Left ventricle myocardium superior (tissue), 1 donor: ENCODE measurements around the gene TXNDC2. TPM values are rescaled to one million over a fixed set of nuclear protein-coding genes. Genes with fewer than 3 reads are reported as not detected.

Experiments
- ATAC-seq: fragments of 200-7000 bp; cut with Tn5 transposase; one replicate; pipeline ENCODE4 v1.9.1; 2020; ENCODE audit warnings: mild to moderate bottlenecking, moderate library complexity
- DNase-seq: peaks from one replicate; pipeline ENCODE4 v3.0.0-alpha.2; 2020
- intact Hi-C: fragments of 100-400 bp; cut with micrococcal nuclease; formaldehyde crosslinking; loops from one replicate; pipeline ENCODE4 v1.11.0; 2022
- long read RNA-seq: library from polyadenylated mRNA; unstranded; transcript quantifications from one replicate; pipeline ENCODE4 v2.0.0, GENCODE V29; 2021
- total RNA-seq: library from RNA; stranded (reverse); fragmentation: NEBNext Ultra II Directional; extraction: Animal tissue kit (Norgen Biotek cat#: 25700); gene quantifications from one replicate; pipeline ENCODE4 v1.2.1, GENCODE V29; 2021
- donor health status: DM: no; HTN: yes; CAD: no; lungs with severe emphysema.

TXNDC2 gene
- total RNA-seq: not detected
- long read RNA-seq: 0 reads

GRCh38 chr18:9885170-9886004, at the start of gene TXNDC2:
Gene TXNDC2, plus strand, starts transcription at chr18:9885973. Its CDS starts 708 bp downstream, at chr18:9886681.
- DNase-seq: no peak
- intact Hi-C loops: no loop called here
- no peak for ATAC-seq

GRCh38 chr18:9838144-9838877, 47.5 kb upstream of the TXNDC2 start:
- ATAC-seq: peak; percentile 92
- DNase-seq: peak; percentile 58
- intact Hi-C loops: no loop called here

DNA sequence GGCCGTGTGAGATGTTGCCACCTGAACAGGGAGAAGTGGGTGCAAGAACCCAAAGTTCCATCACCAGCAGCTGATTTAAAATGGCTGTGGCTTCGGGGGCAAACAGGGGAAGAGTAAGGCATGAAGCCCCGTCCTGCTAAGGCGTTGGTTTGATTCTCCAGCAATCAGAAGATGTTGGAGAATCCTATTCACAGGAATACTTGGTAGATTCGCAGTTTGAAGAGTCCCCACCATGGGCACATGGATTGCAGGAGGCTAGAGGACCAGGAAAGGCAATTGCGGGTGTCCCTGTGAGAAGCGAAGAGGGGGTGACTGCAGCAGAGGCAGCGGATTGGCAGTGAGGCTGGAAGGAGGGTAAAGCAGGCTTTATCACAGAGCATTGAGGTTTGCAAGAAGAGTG, 46.6 kb upstream of the TXNDC2 start:
- DNase-seq (no peak), ATAC-seq (no peak)
- intact Hi-C loops: no loop called here

DNA sequence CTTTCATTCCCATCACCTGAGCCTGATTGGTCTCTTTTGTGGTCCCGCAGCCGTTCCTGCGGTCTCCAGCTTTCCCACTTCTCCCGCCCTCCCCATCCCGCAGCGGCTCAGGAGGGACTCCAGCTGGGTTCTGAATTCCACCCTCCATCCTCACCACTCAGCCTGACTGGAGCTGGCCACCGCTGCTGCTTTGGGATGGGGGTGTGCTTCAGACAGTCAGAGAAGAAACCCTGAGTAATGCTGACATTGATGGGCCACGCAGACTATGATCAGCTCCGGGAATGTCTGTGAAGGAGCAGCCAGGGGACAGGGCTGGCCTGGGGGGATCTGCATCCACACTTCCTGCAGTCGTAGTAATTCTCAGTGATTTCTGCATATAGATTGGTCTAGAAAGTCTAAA, 45.9 kb upstream of the TXNDC2 start:
- DNase-seq (peak; percentile 16), ATAC-seq (no peak)
- intact Hi-C loops: no loop called here

GRCh38 chr18:9841752-9842151, 44.0 kb upstream of the TXNDC2 start:
- DNase-seq: no peak
- intact Hi-C loops: no loop called here
- ATAC-seq: no peak

- DNase-seq (no peak), ATAC-seq (no peak)
- intact Hi-C loops: no loop called here
Observed at GRCh38 chr18:9842448-9842847, 43.3 kb upstream of the TXNDC2 start.

GRCh38 chr18:9845256-9845655, 40.5 kb upstream of the TXNDC2 start:
- intact Hi-C loops: no loop called here
- DNase-seq (no peak), ATAC-seq (no peak)

GRCh38 chr18:9846162-9846925, 39.4 kb upstream of the TXNDC2 start:
- intact Hi-C loops: no loop called here
- ATAC-seq: peak; percentile 86
- DNase-seq: peak; percentile 46

DNA sequence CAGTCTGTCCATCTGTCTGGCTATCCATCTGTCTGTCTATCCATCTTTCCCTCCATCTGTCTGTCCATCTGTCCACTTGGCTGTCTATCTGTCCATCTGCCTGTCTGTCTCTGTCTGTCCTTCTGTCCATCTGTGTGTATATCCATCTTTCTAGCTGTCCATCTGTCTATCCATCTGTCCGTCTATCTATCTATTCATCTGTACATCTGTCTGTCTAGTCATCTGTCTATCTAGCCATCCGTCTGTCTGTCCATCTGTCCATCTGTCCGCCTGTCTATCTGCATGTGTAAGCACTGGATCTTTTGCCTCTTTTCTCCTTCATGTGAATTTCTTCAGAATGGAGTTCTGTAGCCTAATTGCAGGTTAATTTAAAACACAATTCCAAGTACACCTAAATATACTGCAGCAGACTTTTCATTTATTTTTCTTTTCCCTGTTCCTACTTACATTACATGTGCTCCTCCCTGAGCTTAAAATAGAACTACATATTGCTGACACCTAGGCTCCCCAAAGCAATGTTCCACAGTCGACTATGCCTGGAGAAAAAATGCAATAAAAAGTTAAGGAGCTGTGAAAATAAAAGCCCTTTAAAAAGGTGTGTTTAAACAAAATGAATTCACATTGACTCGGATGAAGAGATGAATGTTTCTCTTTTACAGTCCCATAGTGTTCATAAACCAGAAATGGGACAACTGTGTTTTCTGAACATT, 37.4 kb upstream of the TXNDC2 start:
- intact Hi-C loops: no loop called here
- DNase-seq (no peak), ATAC-seq (no peak)

- ATAC-seq (peak; percentile 78), DNase-seq (peak; percentile 61)
- intact Hi-C loops: no loop called here
Observed at GRCh38 chr18:9849407-9850283, 36.1 kb upstream of the TXNDC2 start.

GRCh38 chr18:9850309-9850708, 35.5 kb upstream of the TXNDC2 start:
- intact Hi-C loops: no loop called here
- DNase-seq (no peak), ATAC-seq (no peak)

GRCh38 chr18:9851511-9851910, 34.3 kb upstream of the TXNDC2 start:
- DNase-seq (no peak), ATAC-seq (no peak)
- intact Hi-C loops: no loop called here

- intact Hi-C loops: no loop called here
- ATAC-seq: no peak
- DNase-seq: no peak
Observed at GRCh38 chr18:9852266-9853081, 33.3 kb upstream of the TXNDC2 start.

DNA sequence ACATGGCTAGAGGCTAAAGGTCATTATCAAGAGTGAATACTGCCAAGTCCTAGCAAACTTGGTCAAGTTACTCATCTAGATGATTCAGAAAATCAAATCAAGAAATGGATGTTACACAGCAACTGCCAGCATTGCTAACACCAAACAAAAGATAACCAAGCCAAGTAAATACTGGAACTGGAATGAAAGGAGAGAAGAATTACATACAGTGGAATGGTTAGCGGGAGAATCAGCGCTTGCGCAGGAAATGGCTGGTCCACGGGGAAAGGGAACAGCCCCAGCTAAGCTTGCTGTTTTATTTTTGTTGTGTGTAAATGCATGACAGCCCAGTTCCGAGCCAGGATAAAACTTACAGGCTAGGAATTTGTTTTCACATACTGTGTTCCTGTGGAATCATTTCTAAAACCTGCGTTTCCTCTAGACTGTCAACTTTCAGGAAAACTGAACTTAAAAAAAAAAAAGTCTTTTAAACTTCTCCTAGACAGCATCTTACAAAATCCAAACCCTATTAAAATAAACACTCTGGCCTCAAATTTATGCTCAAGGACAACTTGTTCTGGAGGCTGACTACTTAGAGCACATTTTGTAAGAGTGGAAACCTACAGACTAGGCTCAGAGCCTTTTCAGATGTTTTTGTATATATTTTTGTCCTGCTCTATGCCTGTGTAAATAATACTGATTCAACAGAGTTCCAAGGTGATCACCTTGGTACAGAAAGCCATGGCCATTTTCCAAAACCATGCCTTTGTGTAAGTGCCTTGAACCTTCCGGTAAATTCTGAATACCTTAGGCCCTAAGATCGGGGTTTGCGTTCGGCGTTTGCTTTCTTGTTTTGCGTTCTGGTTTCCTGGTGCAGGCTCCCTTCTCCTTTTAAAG, 30.7 kb upstream of the TXNDC2 start:
- intact Hi-C loops: no loop called here
- no peak for DNase-seq
- no peak for ATAC-seq

- ATAC-seq: no peak
- intact Hi-C loops: no loop called here
- no peak for DNase-seq
Observed at GRCh38 chr18:9855681-9856080, 30.1 kb upstream of the TXNDC2 start.

GRCh38 chr18:9856092-9856491, 29.7 kb upstream of the TXNDC2 start:
- ATAC-seq (no peak), DNase-seq (no peak)
- intact Hi-C loops: no loop called here
